Uterus (tissue), 2 donors: Measurements from ENCODE around the gene ARSI.

ENCODE experiments used
- POLR2A ChIP-seq, 2 donors: fragments of 450-650 bp; IDR thresholded peaks; one replicate each; pipeline ENCODE4 v1.6.1; 2016; ENCODE audit warnings: antibody characterized with exemption in 2 of 2, mild to moderate bottlenecking in 1 of 2, moderate library complexity in 1 of 2
- TF ChIP-seq, protein P1 (sequence below), 4 experiments: fragments of 200-600 bp in 2 of 4; fragments of 450-650 bp in 2 of 4; sonication (generic) in 2 of 4; IDR thresholded peaks; one replicate each; pipeline ENCODE4 v1.5.1; 2016 to 2019; ENCODE audit warnings: antibody characterized with exemption in 4 of 4, mild to moderate bottlenecking in 2 of 4, moderate library complexity in 1 of 4

DNA sequence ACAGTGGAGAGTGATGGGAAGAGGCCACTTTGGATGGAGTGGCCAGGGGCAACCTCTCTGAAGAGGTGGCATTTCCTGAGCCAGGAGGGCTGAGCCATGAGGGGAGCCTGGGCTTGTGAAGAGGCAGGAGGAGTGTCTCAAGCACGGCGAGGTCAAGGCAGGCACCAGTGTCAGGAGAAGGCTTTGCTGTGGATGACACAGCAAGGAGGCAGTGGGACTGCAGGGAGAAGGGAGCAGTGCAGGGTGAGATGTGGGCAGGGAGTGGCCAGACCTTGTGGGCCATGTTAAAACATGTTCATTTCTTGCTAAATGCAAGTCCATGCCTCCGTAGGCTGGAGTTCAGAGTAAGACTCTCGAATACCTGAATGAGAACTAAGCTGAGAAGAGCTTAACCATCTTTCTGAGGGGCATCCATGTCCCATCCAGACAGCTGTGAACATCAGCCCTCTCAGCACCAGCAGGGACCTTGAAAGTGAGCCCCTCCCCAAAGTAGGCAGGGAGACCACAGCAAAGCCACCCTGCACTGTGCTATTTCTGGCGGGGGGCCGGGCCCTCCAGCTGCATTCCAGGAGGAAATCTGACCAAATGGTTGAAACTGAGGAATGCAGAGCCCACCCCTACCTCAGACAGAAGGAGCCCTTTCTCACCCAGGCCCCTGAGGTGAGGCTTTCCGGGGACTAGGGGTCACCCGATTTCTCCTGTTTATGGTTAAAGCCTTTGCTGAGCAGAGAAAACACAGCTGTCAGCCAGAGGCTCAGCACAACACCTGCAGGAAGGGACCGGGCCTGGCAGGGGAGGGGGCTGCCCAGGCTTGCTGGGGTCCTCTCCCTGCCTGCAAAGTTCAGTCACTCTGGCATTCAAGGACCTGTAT is 16.1 kb upstream of the ARSI start:
- TF ChIP-seq, protein P1, sequence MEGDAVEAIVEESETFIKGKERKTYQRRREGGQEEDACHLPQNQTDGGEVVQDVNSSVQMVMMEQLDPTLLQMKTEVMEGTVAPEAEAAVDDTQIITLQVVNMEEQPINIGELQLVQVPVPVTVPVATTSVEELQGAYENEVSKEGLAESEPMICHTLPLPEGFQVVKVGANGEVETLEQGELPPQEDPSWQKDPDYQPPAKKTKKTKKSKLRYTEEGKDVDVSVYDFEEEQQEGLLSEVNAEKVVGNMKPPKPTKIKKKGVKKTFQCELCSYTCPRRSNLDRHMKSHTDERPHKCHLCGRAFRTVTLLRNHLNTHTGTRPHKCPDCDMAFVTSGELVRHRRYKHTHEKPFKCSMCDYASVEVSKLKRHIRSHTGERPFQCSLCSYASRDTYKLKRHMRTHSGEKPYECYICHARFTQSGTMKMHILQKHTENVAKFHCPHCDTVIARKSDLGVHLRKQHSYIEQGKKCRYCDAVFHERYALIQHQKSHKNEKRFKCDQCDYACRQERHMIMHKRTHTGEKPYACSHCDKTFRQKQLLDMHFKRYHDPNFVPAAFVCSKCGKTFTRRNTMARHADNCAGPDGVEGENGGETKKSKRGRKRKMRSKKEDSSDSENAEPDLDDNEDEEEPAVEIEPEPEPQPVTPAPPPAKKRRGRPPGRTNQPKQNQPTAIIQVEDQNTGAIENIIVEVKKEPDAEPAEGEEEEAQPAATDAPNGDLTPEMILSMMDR (IDR thresholded peaks at IDR 0.05): no peak
- no peak for TF ChIP-seq POLR2A (IDR thresholded peaks at IDR 0.05)
